DOHH2 (cell line): ENCODE results near the gene SLC15A1.

Experiments
- CTCF ChIP-seq: fragments of 200-600 bp; sonication (generic); IDR thresholded peaks from one replicate; pipeline ENCODE4 v1.5.1; 2014; ENCODE audit warnings: antibody characterized with exemption, mild to moderate bottlenecking, low read depth, low read length; ENCODE audit not compliant: poor library complexity, severe bottlenecking
- EZH2phosphoT487 ChIP-seq: fragments of 200-600 bp; sonication (generic); IDR thresholded peaks from 2 replicates; pipeline ENCODE4 v1.6.1; 2017; ENCODE audit warnings: borderline replicate concordance, mild to moderate bottlenecking, antibody characterized with exemption, low read length, moderate library complexity, mixed read lengths

- TF ChIP-seq CTCF (no peak), EZH2phosphoT487 (no peak)
Observed at GRCh38 chr13:98781470-98781869, 29.0 kb upstream of the SLC15A1 start.
